Measurements from ENCODE around the gene SRPX2. TPM values are rescaled to one million over a fixed set of nuclear protein-coding genes. Genes with fewer than 3 reads are reported as not detected.
"Not testable (repeated sequence)": the region's sequence is repeated elsewhere in the genome, so short reads cannot be mapped to it uniquely, and the experiment has no call there.

The SRPX2 gene
- total RNA-seq, 4 donors from 2014 or later, result 2.8 to 15.2 (median 7.5) TPM

- H3K4me3 ChIP-seq, result no peak overlapping the region
- H3K27me3 ChIP-seq, result no peaks in the 10 kb centered on the region
- H3K36me3 ChIP-seq, result no peaks in the 10 kb centered on the region
- no peaks in the 10 kb centered on the region for H3K9me3 ChIP-seq
- H3K27ac ChIP-seq, result no peak overlapping the region
- TF ChIP-seq POLR2AphosphoS5 (IDR thresholded peaks at IDR 0.05) (no peak), POLR2A (IDR thresholded peaks at IDR 0.05) (no peak)
- no peak for DNase-seq (ENCODE audit: low spot score in 2 of 2)
- H3K4me1 ChIP-seq, result no peaks in the 10 kb centered on the region
- WGBS, result 42% methylated on average over 3 of the region's 3 CpGs
Observed at GRCh38 chrX:100710816-100711215, 66.8 kb downstream of the SRPX2 start.

GRCh38 chrX:100717363-100717762 lies 73.4 kb downstream of the SRPX2 start:
- H3K27ac ChIP-seq, result no peak overlapping the region
- no peaks in the 10 kb centered on the region for H3K36me3 ChIP-seq
- TF ChIP-seq POLR2AphosphoS5 (IDR thresholded peaks at IDR 0.05) (no peak), CTCF (IDR thresholded peaks at IDR 0.05) (no peak), EP300 (IDR thresholded peaks at IDR 0.05) (no peak), POLR2A (IDR thresholded peaks at IDR 0.05) (no peak)
- H3K9me3 ChIP-seq, result no peaks in the 10 kb centered on the region
- no peak for DNase-seq (ENCODE audit: low spot score in 2 of 2)
- no peaks in the 10 kb centered on the region for H3K27me3 ChIP-seq
- no peak overlapping the region for H3K4me3 ChIP-seq
- WGBS, result 80% methylated on average over 8 of the region's 8 CpGs
- H3K4me1 ChIP-seq, result no peaks in the 10 kb centered on the region

- Histone ChIP-seq H3K4me1 (no peaks in the 10 kb centered on the region), H3K27me3 (no peaks in the 10 kb centered on the region), H3K36me3 (no peaks in the 10 kb centered on the region), H3K27ac (no peak overlapping the region), H3K4me3 (no peak overlapping the region), H3K9me3 (no peaks in the 10 kb centered on the region)
- 83% methylated on average over 2 of the region's 2 CpGs for WGBS
- TF ChIP-seq EP300 (IDR thresholded peaks at IDR 0.05), result no peak
- no peak for TF ChIP-seq CTCF (IDR thresholded peaks at IDR 0.05)
- TF ChIP-seq POLR2AphosphoS5 (IDR thresholded peaks at IDR 0.05), result no peak
- DNase-seq (ENCODE audit: low spot score in 2 of 2), result no peak
Observed at GRCh38 chrX:100719139-100719538, 75.1 kb downstream of the SRPX2 start.

- Histone ChIP-seq H3K4me3 (no peak overlapping the region), H3K27ac (no peak overlapping the region), H3K27me3 (no peaks in the 10 kb centered on the region), H3K36me3 (no peaks in the 10 kb centered on the region), H3K9me3 (no peaks in the 10 kb centered on the region), H3K4me1 (no peaks in the 10 kb centered on the region)
- DNase-seq (ENCODE audit: low spot score in 2 of 2), result no peak
- 79% methylated on average over 2 of the region's 2 CpGs for WGBS
- TF ChIP-seq POLR2AphosphoS5 (IDR thresholded peaks at IDR 0.05), result no peak
- TF ChIP-seq EP300 (IDR thresholded peaks at IDR 0.05), result no peak
- TF ChIP-seq CTCF (IDR thresholded peaks at IDR 0.05), result no peak
- no peak for TF ChIP-seq POLR2A (IDR thresholded peaks at IDR 0.05)
Observed at GRCh38 chrX:100720301-100720700, 76.3 kb downstream of the SRPX2 start.

GRCh38 chrX:100721328-100721727 lies 77.3 kb downstream of the SRPX2 start:
- H3K36me3 ChIP-seq, result no peaks in the 10 kb centered on the region
- no peak for DNase-seq (ENCODE audit: low spot score in 2 of 2)
- H3K27ac ChIP-seq, result no peak overlapping the region
- TF ChIP-seq CTCF (IDR thresholded peaks at IDR 0.05) (no peak), POLR2A (IDR thresholded peaks at IDR 0.05) (no peak), EP300 (IDR thresholded peaks at IDR 0.05) (no peak), POLR2AphosphoS5 (IDR thresholded peaks at IDR 0.05) (no peak)
- no peak overlapping the region for H3K4me3 ChIP-seq
- H3K27me3 ChIP-seq, result no peaks in the 10 kb centered on the region
- H3K9me3 ChIP-seq, result no peaks in the 10 kb centered on the region
- no peaks in the 10 kb centered on the region for H3K4me1 ChIP-seq

- H3K4me1 ChIP-seq; H3K27ac ChIP-seq; H3K4me3 ChIP-seq; H3K27me3 ChIP-seq; H3K36me3 ChIP-seq; H3K9me3 ChIP-seq; DNase-seq (ENCODE audit: low spot score in 2 of 2): not testable (repeated sequence)
- WGBS, result no CpG with 5 or more reads among the region's 30 CpGs
Observed at GRCh38 chrX:100724006-100724405, 80.0 kb downstream of the SRPX2 start.

Other genes starting within 250 kb of the SRPX2 start
- gene PCDH19, start 233.9 kb upstream of the SRPX2 start, total RNA-seq, result 1 to 10 TPM in 3 of 4 donors, under 1 TPM in 1; 0.68 to 3.1 (median 1.8) TPM
- gene TNMD, start 59.3 kb upstream of the SRPX2 start, total RNA-seq, result 1 to 10 TPM in 2 of 4 donors, not detected in 2; 2.0 to 9.0 TPM
- 10 to 100 TPM; 10.8 to 17.0 (median 14.8) TPM for gene TSPAN6, start 7.4 kb upstream of the SRPX2 start, total RNA-seq
- gene SYTL4, start 87.9 kb downstream of the SRPX2 start, total RNA-seq, result 1 to 10 TPM in 3 of 4 donors, under 1 TPM in 1; 0.57 to 6.4 (median 3.0) TPM
- 10 to 100 TPM; 10.5 to 18.5 (median 14.4) TPM for gene CSTF2, start 176.2 kb downstream of the SRPX2 start, total RNA-seq
- 1 to 10 TPM in 1 of 4 donors, not detected in 3; 1.4 TPM for gene NOX1, start 230.2 kb downstream of the SRPX2 start, total RNA-seq

Measured in suprapubic skin (tissue), 4 donors.